Stimulated activated CD4-positive, alpha-beta T cell treated with anti-CD3 and anti-CD28 coated beads, TNF-alpha, amount 100 ng/mL, for 1 hour (primary cell): ENCODE results near the gene EPB41L4B.

Source experiments
- DNase-seq, 3 donors: peaks; one replicate each; pipeline ENCODE4 v3.0.0-alpha.2; 2020; ENCODE audit warnings: low read depth in 3 of 3, low spot score in 1 of 3

Gene EPB41L4B

GRCh38 chr9:109270971-109271925, 49.6 kb downstream of the EPB41L4B start:
- DNase-seq: no peak

- DNase-seq: no peak
These were observed 50.4 kb downstream of the EPB41L4B start for GRCh38 chr9:109270441-109270840.

GRCh38 chr9:109269839-109270238, 51.0 kb downstream of the EPB41L4B start:
- no peak for DNase-seq

GRCh38 chr9:109269081-109269480, 51.8 kb downstream of the EPB41L4B start:
- DNase-seq: no peak

- DNase-seq: no peak
These were observed 53.3 kb downstream of the EPB41L4B start for GRCh38 chr9:109267555-109267954.

- DNase-seq: no peak
These were observed 55.8 kb downstream of the EPB41L4B start for GRCh38 chr9:109264877-109265587.

GRCh38 chr9:109263358-109263757, 57.5 kb downstream of the EPB41L4B start:
- no peak for DNase-seq

GRCh38 chr9:109258481-109259302, 62.2 kb downstream of the EPB41L4B start:
- DNase-seq: no peak

- DNase-seq: no peak
These were observed 64.5 kb downstream of the EPB41L4B start for GRCh38 chr9:109256336-109256735.

GRCh38 chr9:109255394-109255793, 65.5 kb downstream of the EPB41L4B start:
- DNase-seq: no peak

- no peak for DNase-seq
These were observed 66.5 kb downstream of the EPB41L4B start for GRCh38 chr9:109254317-109254716.

- no peak for DNase-seq
These were observed 67.1 kb downstream of the EPB41L4B start for GRCh38 chr9:109253637-109254284.

GRCh38 chr9:109253241-109253636, 67.6 kb downstream of the EPB41L4B start:
- no peak for DNase-seq

GRCh38 chr9:109252291-109252690, 68.6 kb downstream of the EPB41L4B start:
- DNase-seq: no peak

- DNase-seq: no peak
These were observed 69.1 kb downstream of the EPB41L4B start for GRCh38 chr9:109251776-109252106.

- DNase-seq: no peak
These were observed 69.6 kb downstream of the EPB41L4B start for GRCh38 chr9:109251080-109251775.

- no peak for DNase-seq
These were observed 70.1 kb downstream of the EPB41L4B start for GRCh38 chr9:109250771-109251079.

GRCh38 chr9:109250311-109250741, 70.5 kb downstream of the EPB41L4B start:
- no peak for DNase-seq

- no peak for DNase-seq
These were observed 71.2 kb downstream of the EPB41L4B start for GRCh38 chr9:109249615-109250014.

- no peak for DNase-seq
These were observed 72.7 kb downstream of the EPB41L4B start for GRCh38 chr9:109248133-109248581.
